Testis (tissue), 3 donors: ENCODE results near the gene CAMK2D. TPM values are rescaled to one million over a fixed set of nuclear protein-coding genes. Genes with fewer than 3 reads are reported as not detected.
A peak's percentile ranks its signal among the peaks of the same experiment; 100 is the strongest.
"Not testable (repeated sequence)": the region's sequence is repeated elsewhere in the genome, so short reads cannot be mapped to it uniquely, and the experiment has no call there.

Experiments
- DNase-seq: peaks from one replicate; pipeline ENCODE4 v3.0.0-alpha.2; 2019
- H3K27ac ChIP-seq, 2 donors: fragments of 200-600 bp; sonication (generic); one replicate each; pipeline ENCODE4 v1.5.1; 2019
- H3K27me3 ChIP-seq: fragments of 200-600 bp; sonication (generic); one replicate; pipeline ENCODE4 v1.5.1; 2019
- H3K36me3 ChIP-seq: fragments of 200-600 bp; sonication (generic); one replicate; pipeline ENCODE4 v1.5.1; 2017; ENCODE audit warnings: low read depth; ENCODE audit errors: missing control alignments
- H3K4me1 ChIP-seq: fragments of 200-600 bp; sonication (generic); one replicate; pipeline ENCODE4 v1.5.1; 2019
- H3K4me3 ChIP-seq, 2 donors: fragments of 200-600 bp; sonication (generic); one replicate each; pipeline ENCODE4 v1.5.1; 2017 to 2019
- H3K9me3 ChIP-seq: fragments of 200-600 bp; sonication (generic); one replicate; pipeline ENCODE4 v1.5.1; 2017
- CTCF ChIP-seq, 3 experiments: fragments of 450-650 bp in 2 of 3; fragments of 200-600 bp in 1 of 3; sonication (generic) in 1 of 3; IDR thresholded peaks; one replicate each; pipeline ENCODE4 v1.5.1; 2016 to 2019; ENCODE audit warnings: antibody characterized with exemption in 3 of 3, mild to moderate bottlenecking in 2 of 3, moderate library complexity in 1 of 3
- POLR2A ChIP-seq: fragments of 450-650 bp; IDR thresholded peaks from one replicate; pipeline ENCODE4 v1.6.1; 2017; ENCODE audit warnings: antibody characterized with exemption, mild to moderate bottlenecking, moderate library complexity
- WGBS, 2 donors: methylation state at CpG; one replicate each; pipeline ENCODE4 v1.1.5; 2018; 5-methylcytosine and 5-hydroxymethylcytosine counted together
- intact Hi-C: fragments of 100-400 bp; cut with DNase I; formaldehyde crosslinking; loops from one replicate; pipeline ENCODE4 v1.15.1; 2023; ENCODE audit warnings: low total_unique reads
- polyA plus RNA-seq: library from polyadenylated mRNA; stranded (reverse); fragments of 350-450 nt; fragmentation: Illumina TruSeq; extraction: RNeasy Lipid Tissue Mini Kit (QIAGEN cat#74804); gene quantifications from one replicate; pipeline ENCODE4 v1.2.3, GENCODE V29; 2014; ENCODE audit warnings: low read depth, low replicate concordance; ENCODE audit not compliant: insufficient read depth
- total RNA-seq, 2 donors: library from RNA; depleted of rRNA; stranded (reverse); fragments of >200 nt; gene quantifications; one replicate each; pipeline ENCODE4 v1.2.3, GENCODE V29; 2016

Gene CAMK2D
- total and polyA plus RNA-seq, 3 donors from 2014 or later = 31.2 to 88.1 (median 72.4) TPM

- TF ChIP-seq CTCF (IDR thresholded peaks at IDR 0.05) = no peak
- no peak for TF ChIP-seq POLR2A
- no peak overlapping the region for H3K27ac ChIP-seq
- no peaks in the 10 kb centered on the region for H3K36me3 ChIP-seq
- H3K4me1 ChIP-seq = no peaks in the 10 kb centered on the region
- WGBS, 2 donors = 62 to 69% methylated on average over 1 of the region's 1 CpG
- H3K4me3 ChIP-seq = no peak overlapping the region
- H3K9me3 ChIP-seq = no peaks in the 10 kb centered on the region
- DNase-seq = no peak
- intact Hi-C loops = loop anchor here (5.0 kb wide), 1 partner anchor 217 kb away; no protein-coding TSS in a partner anchor
- no peaks in the 10 kb centered on the region for H3K27me3 ChIP-seq
Observed at GRCh38 chr4:113764720-113765264, 3.3 kb upstream of the CAMK2D start.

GRCh38 chr4:113763923-113764322, 2.4 kb upstream of the CAMK2D start:
- DNase-seq, H3K4me3 ChIP-seq, H3K9me3 ChIP-seq, H3K4me1 ChIP-seq, H3K27me3 ChIP-seq, H3K36me3 ChIP-seq, H3K27ac ChIP-seq: not testable (repeated sequence)
- intact Hi-C loops = loop anchor here (5.0 kb wide), 1 partner anchor 217 kb away; no protein-coding TSS in a partner anchor
- WGBS, 2 donors = 91 to 95% methylated on average over 12 of the region's 12 CpGs

- H3K4me1 ChIP-seq = no peaks in the 10 kb centered on the region
- 0 to 2% methylated on average over 6 of the region's 6 CpGs for WGBS, 2 donors
- intact Hi-C loops = loop anchor here (5.0 kb wide), 1 partner anchor 216 kb away; no protein-coding TSS in a partner anchor
- H3K9me3 ChIP-seq = no peaks in the 10 kb centered on the region
- TF ChIP-seq CTCF (IDR thresholded peaks at IDR 0.05) = peak in 1 of 3 experiments; percentile 7
- TF ChIP-seq POLR2A = no peak
- no peaks in the 10 kb centered on the region for H3K27me3 ChIP-seq
- DNase-seq = no peak
- peak overlapping the region; percentile 86 to 93 for H3K4me3 ChIP-seq
- peak overlapping the region; percentile 97 to 99 for H3K27ac ChIP-seq
- H3K36me3 ChIP-seq = no peaks in the 10 kb centered on the region
Observed at GRCh38 chr4:113763029-113763285, 1.4 kb upstream of the CAMK2D start.

- no peaks in the 10 kb centered on the region for H3K36me3 ChIP-seq
- no peaks in the 10 kb centered on the region for H3K9me3 ChIP-seq
- 0% methylated on average over 31 to 38 of the region's 38 CpGs for WGBS, 2 donors
- peak; percentile 100 for DNase-seq
- TF ChIP-seq CTCF (IDR thresholded peaks at IDR 0.05) = peak in 1 of 3 experiments; percentile 35
- TF ChIP-seq POLR2A = peak; percentile 94
- no peaks in the 10 kb centered on the region for H3K27me3 ChIP-seq
- H3K4me3 ChIP-seq = peak overlapping the region; percentile 86 to 93
- H3K27ac ChIP-seq = peak overlapping the region; percentile 97 to 99
- intact Hi-C loops = loop anchor here (5.0 kb wide), 1 partner anchor 215 kb away; no protein-coding TSS in a partner anchor
- no peaks in the 10 kb centered on the region for H3K4me1 ChIP-seq
Observed at GRCh38 chr4:113762186-113763028, 869 bp upstream of the CAMK2D start.

- intact Hi-C loops = loop anchor here (5.0 kb wide), 1 partner anchor 214 kb away; no protein-coding TSS in a partner anchor
- Histone ChIP-seq H3K9me3 (no peaks in the 10 kb centered on the region), H3K36me3 (no peaks in the 10 kb centered on the region), H3K4me1 (no peaks in the 10 kb centered on the region), H3K27ac (peak overlapping the region; percentile 97 to 99), H3K27me3 (no peaks in the 10 kb centered on the region), H3K4me3 (peak overlapping the region; percentile 86 to 93)
- TF ChIP-seq CTCF (IDR thresholded peaks at IDR 0.05) (no peak), POLR2A (no peak)
- DNase-seq = peak; percentile 82
- WGBS, 2 donors = 0% methylated on average over 33 to 56 of the region's 64 CpGs
Observed at GRCh38 chr4:113760795-113761619, 531 bp downstream of the CAMK2D start.
